Uterus (tissue), 2 donors: Measurements from ENCODE around the gene SERPINE3.

Experiments
- CTCF ChIP-seq, 4 experiments: fragments of 200-600 bp in 2 of 4; fragments of 450-650 bp in 2 of 4; sonication (generic) in 2 of 4; IDR thresholded peaks; one replicate each; pipeline ENCODE4 v1.5.1; 2016 to 2019; ENCODE audit warnings: antibody characterized with exemption in 4 of 4, mild to moderate bottlenecking in 2 of 4, moderate library complexity in 1 of 4
- POLR2A ChIP-seq, 2 donors: fragments of 450-650 bp; IDR thresholded peaks; one replicate each; pipeline ENCODE4 v1.6.1; 2016; ENCODE audit warnings: antibody characterized with exemption in 2 of 2, mild to moderate bottlenecking in 1 of 2, moderate library complexity in 1 of 2

- no peak for TF ChIP-seq CTCF (IDR thresholded peaks at IDR 0.05)
- no peak for TF ChIP-seq POLR2A (IDR thresholded peaks at IDR 0.05)
Measured at GRCh38 chr13:51311231-51311630, 28.3 kb upstream of the SERPINE3 start.
